ENCODE results near the gene JKAMP. TPM values are rescaled to one million over a fixed set of nuclear protein-coding genes. Genes with fewer than 3 reads are reported as not detected.

The JKAMP gene
- total RNA-seq, 4 donors from 2014 or later: 17.8 to 47.4 (median 40.2) TPM

- Histone ChIP-seq H3K27me3 (no peaks in the 10 kb centered on the region), H3K36me3 (peaks cover 0 to 8% (median 0%) of the 10 kb centered on the region in 3 donors), H3K4me1 (peaks cover 0 to 10% (median 5%) of the 10 kb centered on the region in 3 donors), H3K9me3 (no peaks in the 10 kb centered on the region), H3K27ac (no peak overlapping the region), H3K4me3 (no peak overlapping the region)
- intact Hi-C loops (cut with DNase I): no loop called here
- no peak for TF ChIP-seq CTCF (IDR thresholded peaks at IDR 0.05)
- no peak for TF ChIP-seq POLR2A (IDR thresholded peaks at IDR 0.05)
- WGBS, 2 donors: 84 to 87% methylated on average over 3 of the region's 3 CpGs
- DNase-seq: no peak
Measured at GRCh38 chr14:59450716-59451115, 33.6 kb upstream of the JKAMP start.

GRCh38 chr14:59451849-59452248 lies 32.5 kb upstream of the JKAMP start:
- intact Hi-C loops (cut with DNase I): no loop called here
- H3K27ac ChIP-seq: no peak overlapping the region
- no peaks in the 10 kb centered on the region for H3K27me3 ChIP-seq
- H3K4me1 ChIP-seq: peaks cover 0 to 10% (median 5%) of the 10 kb centered on the region in 3 donors
- no peak for DNase-seq
- TF ChIP-seq POLR2A (IDR thresholded peaks at IDR 0.05): no peak
- no peak overlapping the region for H3K4me3 ChIP-seq
- WGBS, 2 donors: 100% methylated on average over 1 of the region's 1 CpG
- peaks cover 0 to 16% (median 0%) of the 10 kb centered on the region in 3 donors for H3K36me3 ChIP-seq
- H3K9me3 ChIP-seq: no peaks in the 10 kb centered on the region

GRCh38 chr14:59454139-59454538 lies 30.2 kb upstream of the JKAMP start:
- H3K9me3 ChIP-seq: no peaks in the 10 kb centered on the region
- DNase-seq: no peak
- H3K4me1 ChIP-seq: peaks cover 0 to 10% (median 5%) of the 10 kb centered on the region in 3 donors
- peak overlapping the region in 2 of 4 donors; percentile 14 to 80 for H3K27ac ChIP-seq
- WGBS, 2 donors: 25 to 38% methylated on average over 2 of the region's 2 CpGs
- peaks cover 0 to 25% (median 0%) of the 10 kb centered on the region in 3 donors for H3K36me3 ChIP-seq
- no peak overlapping the region for H3K4me3 ChIP-seq
- TF ChIP-seq CTCF (IDR thresholded peaks at IDR 0.05) (no peak), POLR2A (IDR thresholded peaks at IDR 0.05) (no peak)
- intact Hi-C loops (cut with DNase I): no loop called here
- no peaks in the 10 kb centered on the region for H3K27me3 ChIP-seq

- no peak overlapping the region for H3K4me3 ChIP-seq
- H3K27me3 ChIP-seq: no peaks in the 10 kb centered on the region
- H3K4me1 ChIP-seq: peaks cover 0 to 10% (median 5%) of the 10 kb centered on the region in 3 donors
- intact Hi-C loops (cut with DNase I): no loop called here
- no peaks in the 10 kb centered on the region for H3K9me3 ChIP-seq
- peak overlapping the region in 1 of 4 donors; percentile 2 for H3K27ac ChIP-seq
- no peak for DNase-seq
- 90 to 100% methylated on average over 1 of the region's 1 CpG for WGBS, 2 donors
- peaks cover 0 to 25% (median 0%) of the 10 kb centered on the region in 3 donors for H3K36me3 ChIP-seq
- TF ChIP-seq CTCF (IDR thresholded peaks at IDR 0.05) (no peak), POLR2A (IDR thresholded peaks at IDR 0.05) (no peak)
Measured at GRCh38 chr14:59455411-59455810, 28.9 kb upstream of the JKAMP start.

GRCh38 chr14:59458486-59458885 lies 25.8 kb upstream of the JKAMP start:
- peaks cover 0 to 10% (median 6%) of the 10 kb centered on the region in 3 donors for H3K4me1 ChIP-seq
- no peaks in the 10 kb centered on the region for H3K9me3 ChIP-seq
- intact Hi-C loops (cut with DNase I): no loop called here
- peaks cover 0 to 25% (median 0%) of the 10 kb centered on the region in 3 donors for H3K36me3 ChIP-seq
- no peak overlapping the region for H3K4me3 ChIP-seq
- TF ChIP-seq CTCF (IDR thresholded peaks at IDR 0.05): no peak
- TF ChIP-seq POLR2A (IDR thresholded peaks at IDR 0.05): no peak
- H3K27me3 ChIP-seq: peaks cover 0 to under 1% (median 0%) of the 10 kb centered on the region in 4 donors
- WGBS, 2 donors: 92 to 100% methylated on average over 2 of the region's 2 CpGs
- DNase-seq: no peak
- no peak overlapping the region for H3K27ac ChIP-seq

GRCh38 chr14:59460378-59460777 lies 23.9 kb upstream of the JKAMP start:
- H3K4me3 ChIP-seq: no peak overlapping the region
- 61 to 95% methylated on average over 1 of the region's 1 CpG for WGBS, 2 donors
- H3K27ac ChIP-seq: no peak overlapping the region
- H3K4me1 ChIP-seq: peaks cover 8 to 19% (median 11%) of the 10 kb centered on the region in 3 donors
- H3K9me3 ChIP-seq: no peaks in the 10 kb centered on the region
- intact Hi-C loops (cut with DNase I): no loop called here
- DNase-seq: no peak
- H3K36me3 ChIP-seq: peaks cover 0 to 20% (median 0%) of the 10 kb centered on the region in 3 donors
- TF ChIP-seq CTCF (IDR thresholded peaks at IDR 0.05) (no peak), POLR2A (IDR thresholded peaks at IDR 0.05) (no peak)
- H3K27me3 ChIP-seq: peaks cover 0 to 6% (median 0%) of the 10 kb centered on the region in 4 donors
